Measurements from ENCODE around the gene SPDYE6. TPM values are rescaled to one million over a fixed set of nuclear protein-coding genes. Genes with fewer than 3 reads are reported as not detected.

The SPDYE6 gene
- total and polyA plus RNA-seq, 7 experiments from 2014 or later, result 0.14 to 0.51 (median 0.25) TPM; not detected in 4

DNA sequence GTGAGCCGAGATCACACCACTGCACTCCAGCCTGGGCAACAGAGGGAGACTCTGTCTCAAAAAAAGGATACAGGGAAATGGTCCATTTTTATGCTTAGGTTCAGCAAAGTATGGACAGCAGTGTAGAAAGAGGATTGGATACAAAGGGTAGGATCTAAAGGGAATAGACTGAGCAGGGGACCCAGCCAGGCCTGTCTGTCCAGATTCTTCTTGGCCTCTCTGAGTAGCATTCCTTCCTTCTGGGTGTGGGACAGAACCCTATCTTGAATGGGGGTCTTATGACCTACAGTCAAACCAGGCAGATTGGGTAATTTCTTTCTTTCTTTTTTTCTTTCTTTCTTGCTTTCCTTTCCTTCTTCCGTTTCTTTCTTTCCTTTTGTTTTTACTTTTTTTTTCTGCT is 43.9 kb downstream of the SPDYE6 start:
- DNase-seq (no peak), ATAC-seq (no peak)
- Mint-ChIP-seq H3K27ac (no peak overlapping the region), H3K27me3 (no peaks in the 10 kb centered on the region), H3K4me3 (no peak overlapping the region), H3K36me3 (peaks cover 0 to 4% (median 0%) of the 10 kb centered on the region in 5 donors), H3K9me3 (peaks cover 0 to 3% (median 0%) of the 10 kb centered on the region in 11 donors), H3K4me1 (peaks cover 0 to 6% (median 0%) of the 10 kb centered on the region in 7 donors)
- no peaks in the 10 kb centered on the region for H3K4me1 ChIP-seq (ENCODE audit: control insufficient read depth in 2 of 2, insufficient read depth in 2 of 2, low read length in 2 of 2)
- POLR2A ChIA-PET, result interaction anchor here (0.6 kb wide), 1 partner anchor 77 kb away, joined by 4 read pairs; no protein-coding TSS in a partner anchor
- no peak overlapping the region for H3K27ac ChIP-seq (ENCODE audit: low read depth, low read length)
- H3K36me3 ChIP-seq (ENCODE audit: control insufficient read depth in 2 of 3, insufficient read depth in 3 of 3, low read length in 3 of 3), result no peaks in the 10 kb centered on the region
- CTCF ChIA-PET, result interaction anchor here (0.6 kb wide), 1 partner anchor 88 kb away, joined by 5 read pairs; no protein-coding TSS in a partner anchor
- no peaks in the 10 kb centered on the region for H3K27me3 ChIP-seq (ENCODE audit: control insufficient read depth in 2 of 2, insufficient read depth in 2 of 2, low read length in 2 of 2)
- H3K4me3 ChIP-seq (ENCODE audit: low read length), result no peak overlapping the region
- H3K9me3 ChIP-seq (ENCODE audit: control insufficient read depth in 2 of 3, low read length in 3 of 3), result no peaks in the 10 kb centered on the region
- intact Hi-C loops (cut with micrococcal nuclease), result no loop called here

DNA sequence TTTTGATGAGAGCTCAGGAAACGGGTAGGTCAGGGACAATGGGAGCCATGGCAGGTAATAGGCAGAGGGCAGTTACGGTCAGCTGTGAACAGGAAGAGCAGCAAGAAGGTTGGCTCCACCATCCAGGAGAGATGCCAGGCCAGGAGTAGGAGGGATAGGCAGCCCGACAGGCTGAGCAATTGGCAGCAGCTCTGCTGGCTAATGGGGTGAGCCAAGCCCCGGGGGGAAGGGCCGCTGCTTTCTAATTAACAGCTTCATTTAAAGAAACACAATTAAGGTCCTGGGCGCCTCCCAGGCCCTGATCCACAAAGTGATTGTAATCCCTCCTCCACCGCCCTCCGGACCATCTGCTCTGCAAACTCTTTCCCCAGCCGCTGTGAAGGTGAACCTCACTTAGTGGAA is 45.8 kb downstream of the SPDYE6 start:
- no peaks in the 10 kb centered on the region for H3K27me3 Mint-ChIP-seq

DNA sequence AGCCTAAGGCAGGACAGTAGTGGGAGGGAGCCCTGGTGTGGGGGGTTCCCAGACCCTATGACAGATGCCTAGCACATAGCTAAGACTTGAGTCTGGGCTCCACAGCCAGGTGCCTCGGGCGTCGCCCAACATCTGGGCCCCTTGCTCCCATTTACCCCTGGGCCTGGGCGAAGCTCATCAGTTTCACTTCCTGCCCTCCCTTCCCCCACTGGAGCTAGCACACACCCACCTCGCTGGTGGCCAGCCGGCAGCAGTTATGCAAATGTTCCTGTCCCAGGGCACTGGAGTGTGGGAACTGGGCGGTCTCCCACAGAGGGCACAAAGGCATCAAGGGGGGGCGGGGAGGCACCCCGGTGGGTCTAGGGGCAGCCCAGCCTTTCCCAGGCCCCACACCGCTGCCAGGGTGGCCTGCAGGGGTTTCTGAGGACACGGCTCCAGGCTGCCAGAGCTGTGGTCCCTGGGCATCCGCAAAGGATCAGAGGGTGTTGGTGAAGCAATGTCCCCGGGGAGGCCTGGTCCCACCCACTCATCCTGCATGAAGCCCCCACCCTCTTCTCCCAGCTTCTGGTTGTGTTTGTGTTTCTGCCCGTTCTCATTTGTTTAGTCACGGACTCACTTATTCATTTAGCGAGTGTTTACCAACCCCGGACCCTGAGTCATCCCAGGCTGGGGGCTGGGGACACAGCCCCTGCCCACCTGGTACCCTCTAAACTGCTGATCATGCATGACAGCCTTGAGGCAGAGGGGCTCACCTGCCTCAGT is 49.1 kb downstream of the SPDYE6 start:
- no peaks in the 10 kb centered on the region for H3K27me3 Mint-ChIP-seq
- peak in 1 of 9 donors; percentile 44 for DNase-seq
- ChIA-PET CTCF (interaction anchor here (0.6 kb wide), 1 partner anchor 820 kb away, joined by 3 read pairs; no protein-coding TSS in a partner anchor), POLR2A (no interaction called here)
- H3K4me1 ChIP-seq (ENCODE audit: control insufficient read depth in 2 of 2, insufficient read depth in 2 of 2, low read length in 2 of 2), result peaks cover 0 to 10% of the 10 kb centered on the region in 2 donors
- peaks cover 0 to 17% (median 0%) of the 10 kb centered on the region in 7 donors for H3K4me1 Mint-ChIP-seq
- intact Hi-C loops (cut with micrococcal nuclease), result no loop called here
- peak overlapping the region in 1 of 9 donors; percentile 55 for H3K27ac Mint-ChIP-seq
- H3K4me3 ChIP-seq (ENCODE audit: low read length), result no peak overlapping the region
- peak; percentile 82 for ATAC-seq
- H3K27me3 ChIP-seq (ENCODE audit: control insufficient read depth in 2 of 2, insufficient read depth in 2 of 2, low read length in 2 of 2), result no peaks in the 10 kb centered on the region
- H3K36me3 ChIP-seq (ENCODE audit: control insufficient read depth in 2 of 3, insufficient read depth in 3 of 3, low read length in 3 of 3), result no peaks in the 10 kb centered on the region
- H3K4me3 Mint-ChIP-seq, result peak overlapping the region in 1 of 10 donors; percentile 23
- no peaks in the 10 kb centered on the region for H3K9me3 Mint-ChIP-seq
- no peaks in the 10 kb centered on the region for H3K9me3 ChIP-seq (ENCODE audit: control insufficient read depth in 2 of 3, low read length in 3 of 3)
- H3K36me3 Mint-ChIP-seq, result no peaks in the 10 kb centered on the region
- no peak overlapping the region for H3K27ac ChIP-seq (ENCODE audit: low read depth, low read length)

More for the DNA sequence above, 45.8 kb downstream of the SPDYE6 start:
- no peaks in the 10 kb centered on the region for H3K9me3 Mint-ChIP-seq
- H3K27ac ChIP-seq (ENCODE audit: low read depth, low read length), result no peak overlapping the region
- DNase-seq (no peak), ATAC-seq (no peak)
- no peaks in the 10 kb centered on the region for H3K27me3 ChIP-seq (ENCODE audit: control insufficient read depth in 2 of 2, insufficient read depth in 2 of 2, low read length in 2 of 2)
- intact Hi-C loops (cut with micrococcal nuclease), result no loop called here
- H3K36me3 Mint-ChIP-seq, result peaks cover 0 to 4% (median 0%) of the 10 kb centered on the region in 5 donors
- ChIA-PET POLR2A (no interaction called here), CTCF (interaction anchor here (0.6 kb wide), 1 partner anchor 79 kb away, joined by 5 read pairs; no protein-coding TSS in a partner anchor)
- H3K4me3 ChIP-seq (ENCODE audit: low read length), result no peak overlapping the region
- H3K4me1 Mint-ChIP-seq, result peaks cover 0 to 15% (median 0%) of the 10 kb centered on the region in 7 donors
- H3K27ac Mint-ChIP-seq, result no peak overlapping the region
- H3K4me1 ChIP-seq (ENCODE audit: control insufficient read depth in 2 of 2, insufficient read depth in 2 of 2, low read length in 2 of 2), result peaks cover 0 to 10% of the 10 kb centered on the region in 2 donors
- H3K4me3 Mint-ChIP-seq, result no peak overlapping the region
- no peaks in the 10 kb centered on the region for H3K36me3 ChIP-seq (ENCODE audit: control insufficient read depth in 2 of 3, insufficient read depth in 3 of 3, low read length in 3 of 3)
- H3K9me3 ChIP-seq (ENCODE audit: control insufficient read depth in 2 of 3, low read length in 3 of 3), result no peaks in the 10 kb centered on the region

DNA sequence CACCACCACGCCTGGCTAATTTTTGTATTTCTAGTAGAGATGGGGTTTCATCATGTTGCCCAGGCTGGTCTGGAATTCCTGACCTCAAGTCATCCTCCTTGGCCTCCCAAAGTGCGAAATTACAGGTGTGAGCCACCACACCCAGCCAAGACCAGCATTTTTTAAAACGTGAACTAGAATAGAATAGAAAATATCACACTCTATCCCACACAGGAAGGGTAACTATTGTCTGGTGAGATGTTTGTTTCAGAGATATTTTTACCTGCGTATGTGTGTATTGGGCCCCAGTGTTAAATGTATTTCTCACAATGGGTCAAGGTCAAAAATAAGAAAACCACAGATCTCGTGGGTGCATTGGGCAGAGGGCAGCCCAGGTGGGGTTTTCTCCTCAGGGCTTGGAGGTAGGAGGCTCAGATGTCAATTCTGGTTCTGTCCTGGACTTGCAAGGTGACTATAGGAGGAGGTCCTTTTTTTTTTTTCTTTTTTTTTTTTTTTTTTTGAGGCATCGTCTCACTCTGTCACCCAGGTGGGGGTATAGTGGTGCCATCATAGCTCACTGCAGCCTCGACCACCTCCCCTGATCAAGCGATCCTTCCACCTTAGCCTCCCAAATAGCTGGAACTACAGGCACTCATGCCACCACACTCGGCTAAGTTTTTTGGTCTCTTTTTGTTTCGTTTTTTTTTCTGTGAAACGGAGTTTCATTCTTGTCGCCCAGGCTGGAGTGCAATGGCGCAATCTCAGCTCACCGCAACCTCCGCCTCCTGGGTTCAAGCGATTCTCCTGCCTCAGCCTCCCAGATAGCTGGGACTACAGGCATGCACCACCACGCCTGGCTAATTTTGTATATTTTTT is 50.6 kb downstream of the SPDYE6 start:
- Mint-ChIP-seq H3K4me3 (no peak overlapping the region), H3K27ac (peak overlapping the region in 2 of 9 donors; percentile 25 to 42), H3K27me3 (no peaks in the 10 kb centered on the region), H3K4me1 (peaks cover 0 to 15% (median 0%) of the 10 kb centered on the region in 7 donors), H3K9me3 (no peaks in the 10 kb centered on the region), H3K36me3 (no peaks in the 10 kb centered on the region)
- intact Hi-C loops (cut with micrococcal nuclease), result no loop called here
- Histone ChIP-seq H3K27ac (ENCODE audit: low read depth, low read length) (no peak overlapping the region), H3K4me1 (ENCODE audit: control insufficient read depth in 2 of 2, insufficient read depth in 2 of 2, low read length in 2 of 2) (peaks cover 0 to 10% of the 10 kb centered on the region in 2 donors), H3K4me3 (ENCODE audit: low read length) (no peak overlapping the region), H3K9me3 (ENCODE audit: control insufficient read depth in 2 of 3, low read length in 3 of 3) (no peaks in the 10 kb centered on the region), H3K36me3 (ENCODE audit: control insufficient read depth in 2 of 3, insufficient read depth in 3 of 3, low read length in 3 of 3) (no peaks in the 10 kb centered on the region), H3K27me3 (ENCODE audit: control insufficient read depth in 2 of 2, insufficient read depth in 2 of 2, low read length in 2 of 2) (no peaks in the 10 kb centered on the region)
- POLR2A ChIA-PET, result interaction anchor here (0.6 kb wide), 1 partner anchor 725 kb away, joined by 5 read pairs; no protein-coding TSS in a partner anchor
- DNase-seq (no peak), ATAC-seq (no peak)
- CTCF ChIA-PET, result no interaction called here

DNA sequence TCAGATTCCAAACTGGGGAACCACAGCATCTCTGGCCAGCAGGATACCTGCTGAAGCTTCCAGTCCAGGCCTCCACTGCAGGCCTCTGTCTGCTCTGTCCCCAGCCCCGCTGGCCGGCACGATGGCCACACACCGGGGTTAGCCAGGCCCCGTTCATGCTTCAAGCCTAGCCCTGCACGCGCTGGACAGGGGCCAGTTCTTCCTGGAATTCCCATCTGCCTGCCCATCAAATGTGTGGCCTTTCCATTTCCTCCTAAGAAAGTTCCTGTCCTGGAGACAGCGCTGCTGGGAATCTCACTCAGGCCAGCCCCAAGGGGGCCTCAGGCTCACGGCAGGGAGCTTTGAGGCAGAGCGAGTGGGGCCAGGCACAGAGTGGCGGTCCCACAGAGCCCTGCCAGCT is 51.6 kb downstream of the SPDYE6 start:
- no peak overlapping the region for H3K4me3 ChIP-seq (ENCODE audit: low read length)
- POLR2A ChIA-PET, result interaction anchor here (0.6 kb wide), 1 partner anchor 724 kb away, joined by 5 read pairs; no protein-coding TSS in a partner anchor
- Mint-ChIP-seq H3K4me1 (peaks cover 0 to 15% (median 0%) of the 10 kb centered on the region in 7 donors), H3K9me3 (no peaks in the 10 kb centered on the region), H3K27me3 (no peaks in the 10 kb centered on the region), H3K4me3 (no peak overlapping the region), H3K36me3 (no peaks in the 10 kb centered on the region), H3K27ac (no peak overlapping the region)
- no peak overlapping the region for H3K27ac ChIP-seq (ENCODE audit: low read depth, low read length)
- no peaks in the 10 kb centered on the region for H3K36me3 ChIP-seq (ENCODE audit: control insufficient read depth in 2 of 3, insufficient read depth in 3 of 3, low read length in 3 of 3)
- intact Hi-C loops (cut with micrococcal nuclease), result no loop called here
- H3K27me3 ChIP-seq (ENCODE audit: control insufficient read depth in 2 of 2, insufficient read depth in 2 of 2, low read length in 2 of 2), result no peaks in the 10 kb centered on the region
- H3K4me1 ChIP-seq (ENCODE audit: control insufficient read depth in 2 of 2, insufficient read depth in 2 of 2, low read length in 2 of 2), result peaks cover 0 to 10% of the 10 kb centered on the region in 2 donors
- no peaks in the 10 kb centered on the region for H3K9me3 ChIP-seq (ENCODE audit: control insufficient read depth in 2 of 3, low read length in 3 of 3)
- DNase-seq (no peak), ATAC-seq (no peak)
- CTCF ChIA-PET, result no interaction called here

DNA sequence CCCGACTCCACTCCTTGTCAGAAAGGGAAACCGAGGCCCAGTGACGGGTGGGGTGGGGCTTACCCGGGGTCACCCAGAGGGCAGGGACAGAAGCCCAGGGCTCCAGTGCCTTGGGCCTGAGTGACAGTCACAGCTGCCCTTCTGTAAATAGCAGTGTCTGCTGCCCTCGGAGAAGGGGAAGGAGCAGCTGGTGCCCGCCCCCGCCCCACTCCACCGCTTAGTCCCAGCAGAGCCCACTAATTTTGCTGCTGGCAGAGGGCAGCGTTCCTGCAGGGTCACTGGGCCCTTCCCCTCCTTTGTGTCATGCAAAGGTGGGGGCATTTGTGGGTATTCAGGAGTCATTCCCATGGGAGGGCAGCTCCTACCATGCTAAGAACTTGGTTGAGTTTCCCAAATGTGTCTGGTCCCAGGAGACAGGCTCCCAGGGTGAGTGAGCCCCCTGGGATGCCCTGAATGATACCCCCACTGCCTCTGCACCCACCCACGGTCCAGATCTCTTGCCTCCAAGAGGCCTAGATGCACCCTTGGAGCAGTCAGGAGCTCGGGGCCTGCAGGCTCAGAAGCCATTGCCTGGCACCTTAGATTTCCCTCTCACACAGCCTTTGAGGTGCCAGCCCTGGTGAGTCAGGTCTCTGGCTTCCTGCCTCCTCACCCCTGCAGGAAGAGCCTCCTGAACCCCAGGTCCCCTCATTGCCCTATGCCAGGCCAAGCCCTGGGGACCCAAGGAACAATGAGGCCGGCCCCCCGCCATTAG is 52.4 kb downstream of the SPDYE6 start:
- Histone ChIP-seq H3K27ac (ENCODE audit: low read depth, low read length) (no peak overlapping the region), H3K27me3 (ENCODE audit: control insufficient read depth in 2 of 2, insufficient read depth in 2 of 2, low read length in 2 of 2) (no peaks in the 10 kb centered on the region), H3K36me3 (ENCODE audit: control insufficient read depth in 2 of 3, insufficient read depth in 3 of 3, low read length in 3 of 3) (no peaks in the 10 kb centered on the region), H3K4me1 (ENCODE audit: control insufficient read depth in 2 of 2, insufficient read depth in 2 of 2, low read length in 2 of 2) (peaks cover 0 to 10% of the 10 kb centered on the region in 2 donors), H3K9me3 (ENCODE audit: control insufficient read depth in 2 of 3, low read length in 3 of 3) (no peaks in the 10 kb centered on the region), H3K4me3 (ENCODE audit: low read length) (no peak overlapping the region)
- Mint-ChIP-seq H3K36me3 (no peaks in the 10 kb centered on the region), H3K4me3 (no peak overlapping the region), H3K9me3 (no peaks in the 10 kb centered on the region), H3K27me3 (no peaks in the 10 kb centered on the region), H3K4me1 (peaks cover 0 to 15% (median 0%) of the 10 kb centered on the region in 7 donors), H3K27ac (no peak overlapping the region)
- DNase-seq (no peak), ATAC-seq (no peak)
- intact Hi-C loops (cut with micrococcal nuclease), result no loop called here
- POLR2A ChIA-PET, result no interaction called here
- CTCF ChIA-PET, result no interaction called here
